Cerebellar cortex (tissue), 1 donor: Measurements from ENCODE around the gene SLC25A48.
"Not testable (repeated sequence)": the region's sequence is repeated elsewhere in the genome, so short reads cannot be mapped to it uniquely, and the experiment has no call there.

Experiments
- DNase-seq: peaks from one replicate; pipeline ENCODE4 v3.0.0-alpha.2; 2015; ENCODE audit warnings: low spot score

The SLC25A48 gene

DNA sequence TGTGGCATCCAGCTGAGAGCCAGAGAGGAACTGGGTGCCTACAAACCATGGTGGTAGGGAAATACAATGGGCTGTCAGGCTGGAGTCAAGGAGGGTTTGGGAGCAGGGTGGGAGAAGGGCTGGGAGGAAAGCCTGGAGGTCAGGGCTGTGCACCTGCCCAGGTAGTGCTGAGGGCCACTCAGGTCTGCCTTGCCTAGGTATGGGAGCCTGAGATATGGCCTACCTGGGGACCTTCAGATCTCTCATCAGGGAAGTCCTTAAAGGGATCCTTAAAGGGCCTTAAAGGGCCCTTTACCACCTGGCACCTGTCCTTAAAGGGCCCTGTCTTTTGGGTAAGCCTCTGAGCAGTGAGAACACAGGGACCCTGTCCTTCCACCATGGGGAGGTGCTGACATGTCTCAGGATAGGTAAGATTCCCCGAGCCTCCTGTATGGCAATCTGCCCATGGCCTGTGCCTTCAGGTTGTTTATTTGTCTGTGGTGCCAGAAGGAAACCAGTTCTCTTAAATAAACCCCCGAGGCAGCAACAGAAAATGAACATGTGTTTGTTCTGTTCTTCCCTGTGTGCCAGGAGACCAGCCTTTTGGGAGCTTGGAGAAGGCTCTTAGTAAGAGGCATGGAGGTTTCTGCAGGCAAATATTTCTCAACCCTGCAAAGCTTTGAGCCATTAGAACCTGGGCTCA lies 23.3 kb downstream of the SLC25A48 start:
- no peak for DNase-seq

DNA sequence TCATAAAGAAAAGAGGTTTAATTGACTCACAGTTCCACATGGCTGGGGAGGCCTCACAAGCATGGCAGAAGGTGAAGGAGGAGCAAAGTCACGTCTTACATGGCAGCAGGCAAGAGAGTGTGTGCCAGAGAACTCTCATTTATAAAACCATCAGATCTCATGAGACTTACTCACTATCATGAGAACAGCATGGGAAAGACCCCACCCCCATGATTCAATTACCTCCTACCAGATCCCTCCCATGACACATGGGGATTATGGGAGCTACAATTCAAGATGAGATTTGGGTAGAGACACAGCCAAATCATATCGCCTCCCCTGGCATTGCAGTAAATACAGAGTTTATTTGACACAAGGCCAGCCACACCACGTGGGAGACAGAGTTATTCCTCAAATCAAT lies 24.7 kb downstream of the SLC25A48 start:
- DNase-seq, result not testable (repeated sequence)

GRCh38 chr5:135859641-135860040 lies 25.2 kb downstream of the SLC25A48 start:
- DNase-seq, result no peak

DNA sequence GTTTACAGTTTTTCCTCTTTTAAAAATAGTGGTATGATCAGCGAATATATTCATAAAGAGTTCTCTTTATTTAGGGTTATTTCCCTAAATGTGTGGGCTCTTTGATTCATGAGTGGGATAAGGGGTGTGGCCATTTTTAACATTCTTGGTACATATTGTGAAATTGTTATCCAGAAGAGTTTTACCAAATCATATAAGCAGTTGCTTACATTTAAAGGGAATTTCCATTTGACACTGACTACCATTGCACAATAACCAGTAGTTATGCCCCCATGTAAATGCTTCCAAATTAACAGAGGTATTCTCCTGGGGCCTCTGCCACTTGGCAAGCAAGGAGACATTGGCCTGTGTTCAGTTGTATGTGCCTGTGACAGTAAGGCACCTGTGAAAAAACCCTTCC lies 27.2 kb downstream of the SLC25A48 start:
- no peak for DNase-seq

DNA sequence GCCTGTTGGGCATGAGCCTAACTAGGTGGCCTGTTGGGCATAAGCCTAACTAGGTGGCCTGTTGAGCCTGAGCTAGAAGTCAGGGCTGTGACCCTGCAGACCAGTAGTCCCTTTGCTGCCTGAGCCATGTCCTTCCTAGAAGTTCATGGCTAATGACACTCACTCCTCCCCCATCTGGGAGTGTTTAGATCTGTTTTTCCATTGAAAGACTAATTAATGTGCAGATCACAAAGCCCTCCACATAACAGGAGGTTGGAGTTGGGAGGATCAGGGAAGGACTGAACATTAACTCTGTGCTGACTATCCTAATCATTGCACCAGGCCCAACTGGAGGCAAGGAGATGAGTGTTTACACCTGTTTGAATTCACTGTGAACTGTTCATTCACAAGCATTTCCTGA lies 27.6 kb downstream of the SLC25A48 start:
- DNase-seq, result no peak

GRCh38 chr5:135862744-135863143 lies 28.3 kb downstream of the SLC25A48 start:
- no peak for DNase-seq

- DNase-seq, result no peak
These were observed 30.3 kb downstream of the SLC25A48 start for GRCh38 chr5:135864503-135865435.

- no peak for DNase-seq
These were observed 31.6 kb downstream of the SLC25A48 start for GRCh38 chr5:135866016-135866415.

DNA sequence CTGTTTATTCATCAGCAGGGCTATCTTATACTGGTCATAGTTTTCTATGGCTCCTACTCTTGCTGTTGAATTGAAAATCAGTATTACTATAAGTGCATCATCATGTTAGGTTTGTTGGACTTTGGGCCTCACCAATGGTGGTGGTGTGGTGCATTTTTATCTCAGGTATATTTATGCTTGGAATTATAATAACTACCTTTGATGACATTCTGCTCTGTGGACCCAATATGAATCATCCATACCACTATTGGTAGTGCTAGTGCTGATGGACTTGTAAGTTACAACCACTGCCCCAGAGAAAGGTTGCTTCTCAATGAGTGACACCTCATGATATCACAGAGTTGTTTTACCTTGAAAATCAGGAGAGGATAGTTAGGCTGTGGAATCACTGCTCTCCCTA lies 33.1 kb downstream of the SLC25A48 start:
- no peak for DNase-seq

DNA sequence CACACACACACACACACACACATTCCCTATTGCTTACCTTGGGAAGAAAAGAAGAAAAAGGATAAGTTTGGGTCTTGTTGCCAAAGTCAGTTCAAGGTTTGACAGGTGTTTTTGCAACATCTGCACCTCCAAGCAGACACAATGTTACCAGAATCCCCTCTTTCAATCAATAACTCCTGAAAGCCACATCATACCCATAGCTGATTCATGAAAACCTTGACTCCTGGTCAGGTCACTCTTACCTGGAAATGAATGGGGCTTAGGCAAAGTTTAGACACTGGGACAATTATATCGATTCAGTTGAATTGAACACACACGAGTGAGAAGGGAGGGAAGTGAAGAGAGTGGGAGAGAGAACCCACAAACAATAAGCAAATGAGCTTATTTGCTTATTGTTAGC lies 34.2 kb downstream of the SLC25A48 start:
- DNase-seq, result no peak

DNA sequence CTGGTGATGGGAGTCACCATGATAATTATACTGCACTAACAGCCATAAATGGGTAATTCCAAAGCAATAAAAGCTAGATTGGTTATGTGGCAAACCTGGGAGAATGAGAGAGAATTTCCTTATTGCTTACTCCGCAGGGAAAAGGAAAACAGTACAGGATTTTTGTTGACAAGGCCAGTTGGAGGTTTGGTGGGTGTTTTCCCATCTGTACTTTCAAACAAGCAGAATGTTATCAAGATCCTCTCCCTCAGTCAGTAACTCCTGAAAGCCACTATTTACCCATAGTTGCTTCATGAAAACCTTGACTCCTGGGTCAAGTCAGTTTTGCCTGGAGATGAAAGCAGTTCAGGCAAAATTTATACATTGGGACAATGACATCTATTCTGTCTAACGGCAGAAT lies 34.8 kb downstream of the SLC25A48 start:
- DNase-seq, result no peak

DNA sequence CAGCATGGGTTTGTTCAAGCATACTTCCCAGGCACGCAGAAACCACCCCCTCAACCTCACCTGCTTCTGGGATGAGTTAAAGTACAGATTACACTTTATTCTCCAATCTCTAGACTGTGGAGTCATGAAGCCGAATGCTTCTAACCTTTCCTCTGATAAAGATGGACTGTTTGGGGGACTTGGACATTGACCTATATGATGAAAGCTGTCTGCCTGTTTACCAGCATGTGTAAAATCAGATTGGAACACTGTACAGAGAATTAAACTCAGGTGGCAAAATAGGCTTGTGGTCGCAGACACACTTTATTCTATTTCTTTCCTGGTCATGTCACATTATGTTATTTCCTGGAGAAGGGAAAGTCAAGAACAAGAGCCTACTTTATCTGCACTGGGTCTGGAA lies 35.5 kb downstream of the SLC25A48 start:
- DNase-seq, result no peak

- no peak for DNase-seq
These were observed 36.9 kb downstream of the SLC25A48 start for GRCh38 chr5:135871268-135871915.

DNA sequence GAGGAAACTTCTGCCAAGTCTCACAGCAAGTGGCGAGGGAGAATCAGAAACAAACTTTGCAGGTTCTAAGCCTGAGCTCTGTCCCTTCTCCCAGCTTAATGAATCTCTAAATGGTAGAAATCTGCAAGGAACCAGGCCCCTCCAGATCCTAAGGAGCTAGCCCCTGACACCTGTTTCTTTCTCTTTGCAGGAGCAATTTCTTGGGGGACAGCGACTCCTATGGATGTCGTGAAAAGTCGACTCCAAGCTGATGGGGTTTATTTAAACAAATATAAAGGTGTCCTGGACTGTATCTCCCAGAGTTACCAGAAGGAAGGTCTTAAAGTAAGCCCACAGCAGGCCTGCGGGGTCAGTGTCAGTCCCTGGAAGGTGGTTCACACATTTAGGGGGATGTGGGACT lies 39.4 kb downstream of the SLC25A48 start:
- DNase-seq, result no peak

DNA sequence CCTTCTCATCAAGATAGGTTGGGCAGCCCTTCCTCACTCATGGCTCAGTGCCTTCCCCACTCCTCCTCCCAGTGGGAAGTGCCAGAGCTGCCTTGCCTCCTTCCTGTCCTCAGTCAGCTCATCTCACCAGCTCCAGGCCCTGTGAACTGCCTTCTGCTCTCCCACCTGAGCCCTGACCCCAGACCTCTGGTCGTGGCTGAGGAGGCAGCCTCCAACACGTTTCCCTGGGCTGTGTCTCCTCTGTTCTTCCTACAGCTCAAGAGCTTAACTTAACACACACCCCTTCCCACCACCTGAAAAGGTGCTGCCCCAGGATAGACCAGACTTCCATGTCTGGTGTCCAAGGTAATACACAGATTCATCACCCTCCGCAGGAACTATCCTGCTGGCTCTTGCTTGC lies 40.0 kb downstream of the SLC25A48 start:
- no peak for DNase-seq

GRCh38 chr5:135875567-135875966 lies 41.1 kb downstream of the SLC25A48 start:
- no peak for DNase-seq

DNA sequence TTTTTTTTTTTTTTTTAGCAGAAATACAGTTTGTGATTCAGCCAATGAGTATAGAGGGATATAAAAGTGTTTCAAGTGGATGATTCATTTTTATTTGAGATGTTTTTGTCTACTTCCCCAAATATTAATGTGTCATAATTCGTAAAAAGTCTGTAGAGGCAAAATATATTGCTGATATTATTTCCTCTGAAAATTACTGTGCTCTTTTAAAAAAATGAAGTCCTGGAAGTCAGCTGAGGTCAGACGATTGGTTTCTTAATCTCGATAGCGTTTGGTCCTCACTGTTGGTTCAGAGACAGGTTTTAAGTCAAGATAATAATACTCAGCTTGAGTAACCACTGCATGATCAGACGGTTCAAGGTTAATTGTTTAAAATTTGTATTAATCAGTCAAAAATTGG lies 41.7 kb downstream of the SLC25A48 start:
- DNase-seq, result no peak

- no peak for DNase-seq
These were observed 43.2 kb downstream of the SLC25A48 start for GRCh38 chr5:135877570-135878155.

- peak; percentile 26 for DNase-seq
These were observed 43.7 kb downstream of the SLC25A48 start for GRCh38 chr5:135878156-135878620.

- DNase-seq, result no peak
These were observed 45.1 kb downstream of the SLC25A48 start for GRCh38 chr5:135879591-135879990.

DNA sequence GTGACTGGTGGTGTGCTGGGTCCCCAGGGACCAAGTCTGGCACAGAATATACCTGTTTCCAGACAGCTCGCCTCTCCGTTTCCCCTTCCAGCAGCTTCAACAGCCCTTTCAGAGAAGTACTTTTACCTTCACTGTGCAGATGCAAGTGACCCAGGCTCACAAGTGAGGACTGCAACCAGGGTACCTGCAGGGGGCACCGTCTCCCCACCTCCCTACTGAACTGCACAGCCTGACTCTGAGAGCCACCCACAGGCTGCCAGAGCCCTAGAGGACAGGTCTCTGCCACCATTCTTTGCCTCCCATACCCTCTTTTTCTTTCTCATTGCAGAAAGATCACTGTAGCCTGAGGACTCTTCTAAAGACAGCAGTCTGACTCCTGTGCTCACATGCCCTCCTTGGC lies 45.8 kb downstream of the SLC25A48 start:
- no peak for DNase-seq

DNA sequence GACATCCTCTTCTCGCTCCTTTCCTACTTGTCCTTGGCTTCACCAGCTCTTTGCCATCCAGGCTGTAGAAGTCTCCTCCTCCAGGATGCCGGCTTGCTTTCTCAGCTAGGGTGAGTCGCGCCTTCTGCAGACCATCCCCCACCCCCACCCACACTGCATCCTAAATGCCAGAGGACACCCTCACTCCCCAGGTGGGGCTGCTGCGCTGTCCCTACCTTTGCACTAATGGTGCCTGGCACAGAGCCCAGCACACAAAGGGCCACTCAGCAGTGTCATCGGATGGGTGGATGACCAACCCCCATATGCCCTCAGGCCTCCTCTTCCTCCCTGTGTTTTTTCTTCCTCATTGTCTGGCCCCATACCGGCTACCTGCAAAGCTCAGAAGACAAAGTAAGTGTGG lies 46.3 kb downstream of the SLC25A48 start:
- DNase-seq, result no peak
